Thymus (tissue), 11 donors: Measurements from ENCODE around the gene CPTP. TPM values are rescaled to one million over a fixed set of nuclear protein-coding genes. Genes with fewer than 3 reads are reported as not detected.

Experiments
- DNase-seq, 9 donors: peaks; one replicate each; pipeline ENCODE4 v3.0.0-alpha.2; 2013; ENCODE audit warnings: low spot score in 9 of 9, low read depth in 6 of 9, missing footprints in 1 of 9
- H3K27ac ChIP-seq, 2 donors: one replicate each; pipeline ENCODE4 v1.5.1; 2013; ENCODE audit warnings: control low read depth in 1 of 2, low read depth in 1 of 2, low read length in 1 of 2, mild to moderate bottlenecking in 1 of 2, moderate library complexity in 1 of 2
- H3K27me3 ChIP-seq, 2 donors: one replicate each; pipeline ENCODE4 v1.5.1; 2013; ENCODE audit warnings: low read length in 1 of 2; ENCODE audit not compliant: control insufficient read depth in 2 of 2, insufficient read depth in 1 of 2
- H3K36me3 ChIP-seq, 2 donors: one replicate each; pipeline ENCODE4 v1.5.1; 2013; ENCODE audit warnings: low read length in 1 of 2, mild to moderate bottlenecking in 1 of 2, moderate library complexity in 1 of 2; ENCODE audit not compliant: control insufficient read depth in 2 of 2, insufficient read depth in 2 of 2
- H3K4me1 ChIP-seq, 2 donors: one replicate each; pipeline ENCODE4 v1.5.1; 2013; ENCODE audit warnings: low read length in 2 of 2; ENCODE audit not compliant: control insufficient read depth in 2 of 2, insufficient read depth in 2 of 2
- H3K4me3 ChIP-seq, 2 donors: one replicate each; pipeline ENCODE4 v1.5.1; 2013; ENCODE audit warnings: low read length in 2 of 2, control low read depth in 1 of 2, mild to moderate bottlenecking in 1 of 2
- H3K9me3 ChIP-seq, 2 donors: one replicate each; pipeline ENCODE4 v1.5.1; 2013; ENCODE audit warnings: low read length in 1 of 2, mild to moderate bottlenecking in 1 of 2; ENCODE audit not compliant: control insufficient read depth in 2 of 2, insufficient read depth in 1 of 2
- WGBS: extraction: QIAGEN DNeasy Blood & Tissue Kit; methylation state at CpG from one replicate; pipeline ENCODE4 v1.1.7; 2013; 5-methylcytosine and 5-hydroxymethylcytosine counted together
- polyA plus RNA-seq: library from polyadenylated mRNA; stranded (reverse); fragments of 200-250 nt; gene quantifications from one replicate; pipeline ENCODE4 v1.2.3, GENCODE V29; 2013
- total RNA-seq: library from RNA; stranded (reverse); fragments of 120-200 nt; gene quantifications from one replicate; pipeline ENCODE4 v1.2.4, GENCODE V29; 2013
- donor health status: healthy.

Gene CPTP
- total and polyA plus RNA-seq, 2 donors, result 8.5 to 10.3 TPM

GRCh38 chr1:1304331-1305299, 20.0 kb upstream of the CPTP start:
- DNase-seq, result peak in 1 of 9 donors; percentile 24
- WGBS, result 65% methylated on average over 29 of the region's 29 CpGs
- Histone ChIP-seq H3K27me3 (peaks cover 0 to 4% of the 10 kb centered on the region in 2 donors), H3K4me3 (peak overlapping the region in 1 of 2 donors; percentile 11), H3K4me1 (peaks cover 26 to 36% of the 10 kb centered on the region in 2 donors), H3K27ac (peak overlapping the region; percentile 91 to 94), H3K36me3 (no peaks in the 10 kb centered on the region), H3K9me3 (peaks cover 0 to 10% of the 10 kb centered on the region in 2 donors)

GRCh38 chr1:1305300-1306069, 19.1 kb upstream of the CPTP start:
- peak in 8 of 9 donors; percentile 49 to 87 (median 70) for DNase-seq
- Histone ChIP-seq H3K27me3 (peaks cover 0 to 4% of the 10 kb centered on the region in 2 donors), H3K4me1 (peaks cover 27 to 36% of the 10 kb centered on the region in 2 donors), H3K36me3 (peaks cover 3 to 4% of the 10 kb centered on the region in 2 donors), H3K4me3 (peak overlapping the region; percentile 44 to 63), H3K9me3 (peaks cover 0 to 4% of the 10 kb centered on the region in 2 donors), H3K27ac (peak overlapping the region; percentile 91 to 94)
- WGBS, result 10% methylated on average over 25 of the region's 25 CpGs

GRCh38 chr1:1306070-1306660, 18.4 kb upstream of the CPTP start:
- Histone ChIP-seq H3K27ac (peak overlapping the region; percentile 9 to 94), H3K4me1 (peaks cover 27 to 36% of the 10 kb centered on the region in 2 donors), H3K9me3 (peaks cover 0 to 3% of the 10 kb centered on the region in 2 donors), H3K27me3 (peaks cover 0 to 4% of the 10 kb centered on the region in 2 donors), H3K36me3 (peaks cover 7 to 11% of the 10 kb centered on the region in 2 donors), H3K4me3 (peak overlapping the region; percentile 44 to 63)
- DNase-seq, result peak in 1 of 9 donors; percentile 43
- WGBS, result 46% methylated on average over 11 of the region's 11 CpGs

GRCh38 chr1:1306661-1307260, 17.8 kb upstream of the CPTP start:
- Histone ChIP-seq H3K9me3 (peaks cover 0 to 3% of the 10 kb centered on the region in 2 donors), H3K4me1 (peaks cover 27 to 36% of the 10 kb centered on the region in 2 donors), H3K27me3 (peaks cover 0 to 4% of the 10 kb centered on the region in 2 donors), H3K4me3 (peak overlapping the region; percentile 63 to 82), H3K27ac (peak overlapping the region in 1 of 2 donors; percentile 7), H3K36me3 (peaks cover 13 to 17% of the 10 kb centered on the region in 2 donors)
- 67% methylated on average over 27 of the region's 27 CpGs for WGBS
- DNase-seq, result peak in 1 of 9 donors; percentile 24

GRCh38 chr1:1307261-1307922, 17.2 kb upstream of the CPTP start:
- H3K27ac ChIP-seq, result peak overlapping the region in 1 of 2 donors; percentile 97
- H3K36me3 ChIP-seq, result peaks cover 20 to 23% of the 10 kb centered on the region in 2 donors
- H3K27me3 ChIP-seq, result peaks cover 0 to 4% of the 10 kb centered on the region in 2 donors
- H3K4me1 ChIP-seq, result peaks cover 27 to 36% of the 10 kb centered on the region in 2 donors
- peak overlapping the region; percentile 63 to 82 for H3K4me3 ChIP-seq
- DNase-seq, result peak in 2 of 9 donors; percentile 15 to 30
- 2% methylated on average over 83 of the region's 83 CpGs for WGBS
- peaks cover 0 to 3% of the 10 kb centered on the region in 2 donors for H3K9me3 ChIP-seq

GRCh38 chr1:1307923-1308755, 16.5 kb upstream of the CPTP start, which contains the start of the genes ACAP3 and PUSL1:
TSS of gene ACAP3 (minus strand) at chr1:1307930. CDS start at chr1:1307815, 115 bp downstream.
TSS of gene PUSL1 (plus strand) at chr1:1308597. CDS start at chr1:1308644, 47 bp downstream.
- peak; percentile 62 to 95 (median 86) for DNase-seq
- under 1% methylated on average over 130 of the region's 131 CpGs for WGBS
- peaks cover 27 to 36% of the 10 kb centered on the region in 2 donors for H3K4me1 ChIP-seq

GRCh38 chr1:1308756-1309250, 15.8 kb upstream of the CPTP start:
- peaks cover 27 to 36% of the 10 kb centered on the region in 2 donors for H3K4me1 ChIP-seq
- H3K9me3 ChIP-seq, result peaks cover 0 to 3% of the 10 kb centered on the region in 2 donors
- H3K4me3 ChIP-seq, result peak overlapping the region; percentile 50 to 82
- H3K27ac ChIP-seq, result peak overlapping the region in 1 of 2 donors; percentile 88
- no peak for DNase-seq
- H3K36me3 ChIP-seq, result peaks cover 34 to 37% of the 10 kb centered on the region in 2 donors
- WGBS, result 1% methylated on average over 66 of the region's 66 CpGs
- H3K27me3 ChIP-seq, result peaks cover 0 to 4% of the 10 kb centered on the region in 2 donors

More at GRCh38 chr1:1307923-1308755, 16.5 kb upstream of the CPTP start, which contains the start of the genes ACAP3 and PUSL1:
- Histone ChIP-seq H3K27me3 (peaks cover 0 to 4% of the 10 kb centered on the region in 2 donors), H3K27ac (peak within 1 kb of the TSS; percentile 97), H3K9me3 (peaks cover 0 to 3% of the 10 kb centered on the region in 2 donors), H3K4me3 (peak within 1 kb of the TSS; percentile 72 to 82), H3K36me3 (peaks cover 27 to 30% of the 10 kb centered on the region in 2 donors)
